Measurements from ENCODE around the gene SIGLEC15.
"Not testable (repeated sequence)": the region's sequence is repeated elsewhere in the genome, so short reads cannot be mapped to it uniquely, and the experiment has no call there.

SIGLEC15 gene

DNA sequence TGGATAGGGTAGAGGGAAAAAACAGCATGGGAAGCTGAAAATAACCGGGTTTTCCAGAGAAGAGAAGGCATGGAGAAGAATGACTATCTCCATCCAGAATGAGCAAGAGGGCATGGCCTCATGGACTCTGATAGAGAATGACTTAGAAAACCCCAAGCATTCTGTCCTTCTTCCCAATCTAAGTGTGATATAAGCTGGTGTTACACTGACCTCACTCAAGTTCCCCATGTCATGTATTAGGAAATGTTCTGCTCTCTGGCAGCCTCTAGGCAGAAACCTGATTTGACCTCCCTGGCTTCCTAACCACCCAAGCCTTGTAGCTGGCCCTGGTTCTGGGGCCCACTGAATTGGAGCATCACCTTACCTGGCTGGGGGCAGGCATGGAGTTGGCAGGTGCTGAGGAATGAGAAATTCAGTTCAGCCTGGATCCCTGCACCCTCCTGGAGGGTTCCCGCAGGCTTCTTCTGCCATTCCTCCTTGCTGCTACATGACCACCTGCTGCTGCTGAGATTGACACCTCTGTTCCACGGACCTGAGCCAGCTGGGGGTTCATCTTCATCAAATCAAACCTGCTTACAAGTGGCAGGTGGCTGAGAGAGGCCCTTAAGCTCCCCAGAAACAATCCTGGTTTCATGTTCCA, 5.2 kb upstream of the SIGLEC15 start:
- DNase-seq, result no peak

DNA sequence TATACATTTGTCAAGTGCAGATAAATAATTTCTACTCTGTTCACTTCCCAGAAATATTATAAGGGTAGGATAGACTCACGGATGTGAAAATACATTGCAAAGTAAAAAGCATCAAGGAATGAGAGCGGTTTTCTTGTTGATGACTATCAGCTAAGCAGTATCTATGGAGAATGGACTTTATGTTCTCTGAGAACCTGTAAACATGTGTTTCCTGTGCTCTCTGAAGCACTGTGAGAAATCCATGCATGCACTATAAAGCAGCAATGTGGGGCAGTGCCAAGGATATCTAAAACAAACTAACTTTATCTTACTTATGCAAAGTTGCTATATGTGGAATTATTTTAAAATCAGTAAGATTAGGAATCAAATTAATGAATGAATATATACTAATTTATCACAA, 4.4 kb upstream of the SIGLEC15 start:
- DNase-seq, result no peak

DNA sequence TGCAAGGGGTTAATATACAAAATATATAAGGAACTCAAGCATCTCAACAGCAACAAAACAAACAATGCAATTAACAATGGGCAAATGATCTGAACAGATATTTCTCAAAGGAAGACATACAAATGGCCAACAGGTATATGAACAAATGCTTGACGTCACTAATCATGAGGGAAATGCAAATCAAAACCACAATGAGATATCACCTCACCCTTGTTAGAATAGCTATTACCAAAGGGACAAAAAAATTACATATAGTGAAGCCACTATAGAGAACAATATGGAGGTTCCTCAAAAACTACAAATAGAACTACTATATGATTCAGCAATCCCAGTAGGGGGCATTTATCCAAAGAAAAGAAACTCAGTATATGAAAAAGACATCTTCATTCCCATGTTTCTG, 3.8 kb upstream of the SIGLEC15 start:
- DNase-seq, result no peak

DNA sequence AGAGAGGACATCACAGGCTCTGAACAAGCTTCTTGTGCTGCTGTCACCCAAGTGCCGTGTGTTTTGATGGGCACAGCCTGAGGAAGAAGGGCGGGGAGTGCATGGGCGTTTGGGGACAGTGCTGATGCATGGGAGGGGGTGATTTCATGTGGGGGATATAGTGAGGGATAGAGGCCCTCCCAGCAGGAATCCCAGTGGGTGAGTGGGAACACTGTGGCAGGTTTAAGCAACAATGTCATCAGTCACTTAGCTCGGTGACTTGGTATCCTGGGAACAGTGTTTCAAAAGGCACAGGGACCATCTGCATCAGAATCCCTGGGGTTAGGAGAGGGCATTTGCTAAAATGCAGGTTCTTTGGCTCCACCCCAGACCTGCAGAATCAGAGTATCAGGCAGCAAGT, 609 bp downstream of the SIGLEC15 start:
- DNase-seq, result no peak

DNA sequence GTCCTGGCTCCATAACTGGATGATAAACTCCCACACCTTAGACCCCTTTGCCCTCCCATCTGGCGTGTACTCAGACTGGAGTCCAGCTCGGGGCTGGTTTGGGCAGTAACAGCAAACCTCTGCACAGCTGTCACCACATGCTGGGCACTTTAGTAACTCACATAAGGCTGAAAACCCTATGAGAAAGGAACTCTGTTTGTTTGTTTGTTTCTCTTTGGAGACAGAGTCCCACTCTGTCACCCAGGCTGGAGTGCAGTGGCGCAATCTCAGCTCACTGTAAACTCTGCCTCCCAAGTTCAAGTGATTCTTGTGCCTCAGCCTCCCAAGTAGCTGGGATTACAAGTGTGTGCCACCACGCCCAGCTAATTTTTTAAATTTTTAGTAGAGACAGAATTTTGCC, 1.2 kb downstream of the SIGLEC15 start:
- DNase-seq, result not testable (repeated sequence)

DNA sequence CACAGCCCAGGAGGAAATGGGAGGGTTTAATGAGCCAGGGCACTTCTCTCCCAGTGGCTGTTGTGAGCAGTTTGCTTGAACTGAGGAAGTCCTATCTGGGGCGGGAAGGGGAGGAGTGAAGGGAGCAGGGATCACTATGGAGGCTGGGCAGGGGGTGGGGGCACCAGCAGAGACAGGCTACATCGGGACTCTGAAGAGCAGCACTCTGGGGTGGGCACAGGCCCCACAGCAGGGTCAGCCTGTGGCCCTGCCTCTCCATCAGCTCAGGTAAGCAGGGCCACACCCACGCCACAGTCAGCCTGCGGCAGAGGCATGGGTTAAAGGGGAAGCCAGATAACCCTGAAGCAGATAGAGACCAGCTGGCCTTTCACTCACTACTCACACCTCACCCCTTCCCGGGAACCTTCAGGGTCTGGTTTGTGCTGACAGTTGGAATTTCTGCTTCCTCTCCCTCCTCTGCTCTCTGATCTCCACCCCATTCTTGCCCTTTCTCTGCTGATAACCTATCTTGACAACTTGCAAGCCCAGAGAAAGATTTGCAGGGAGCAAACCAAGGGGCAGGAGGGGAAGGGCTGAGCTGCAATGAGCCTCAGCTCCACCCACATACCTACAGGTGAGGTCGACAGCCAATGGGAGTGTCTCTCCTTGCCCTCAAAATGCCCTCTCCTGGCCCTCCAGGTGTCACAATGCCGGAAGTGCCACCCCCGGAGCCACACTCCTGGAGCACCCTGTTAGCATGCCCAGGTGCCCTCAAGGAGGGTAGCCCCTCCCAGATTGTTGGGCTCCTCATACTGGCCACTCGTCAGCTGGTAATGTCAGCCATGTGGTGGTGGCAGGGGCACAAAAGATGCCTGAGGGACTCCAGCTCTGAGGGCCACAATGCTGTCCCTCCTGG, 3.7 kb downstream of the SIGLEC15 start:
- no peak for DNase-seq

DNA sequence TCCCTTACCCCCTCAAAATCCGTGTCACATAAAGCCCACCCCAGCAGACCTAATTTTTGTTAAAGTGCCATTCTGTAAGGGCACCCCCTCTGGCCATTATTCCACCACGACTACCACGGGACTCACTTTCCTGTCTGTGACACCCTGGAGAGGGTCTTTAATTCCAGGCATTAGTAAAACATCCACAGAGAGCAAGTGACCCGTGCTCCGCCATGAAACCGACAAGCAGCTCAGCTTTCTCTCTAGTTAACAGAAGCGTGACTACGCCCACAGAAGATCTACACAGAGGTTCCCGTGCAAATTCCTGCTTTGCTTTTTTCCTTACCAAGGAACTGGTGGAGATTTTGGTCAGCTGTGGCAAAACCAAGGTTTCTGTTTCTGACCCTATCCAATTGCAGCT, 4.4 kb downstream of the SIGLEC15 start:
- no peak for DNase-seq

DNA sequence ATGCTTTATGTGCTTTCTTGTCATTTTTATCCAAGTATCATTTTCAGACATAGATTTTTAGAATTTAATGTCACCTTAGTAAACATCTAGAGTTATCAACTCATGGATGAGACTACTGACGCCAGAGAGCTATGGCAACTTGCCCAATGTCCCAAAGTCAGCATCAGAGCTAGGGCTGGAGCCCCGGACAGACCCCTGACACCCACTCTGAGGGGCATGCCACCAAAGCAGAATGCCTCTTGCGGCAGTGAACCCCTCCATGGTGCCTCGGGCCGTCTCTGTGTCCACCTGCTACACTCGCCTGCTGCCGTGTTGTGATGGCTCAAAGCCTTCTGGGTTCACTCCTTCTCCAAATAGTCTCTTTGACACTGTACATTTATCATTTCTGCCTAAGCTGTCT, 5.4 kb downstream of the SIGLEC15 start:
- no peak for DNase-seq

DNA sequence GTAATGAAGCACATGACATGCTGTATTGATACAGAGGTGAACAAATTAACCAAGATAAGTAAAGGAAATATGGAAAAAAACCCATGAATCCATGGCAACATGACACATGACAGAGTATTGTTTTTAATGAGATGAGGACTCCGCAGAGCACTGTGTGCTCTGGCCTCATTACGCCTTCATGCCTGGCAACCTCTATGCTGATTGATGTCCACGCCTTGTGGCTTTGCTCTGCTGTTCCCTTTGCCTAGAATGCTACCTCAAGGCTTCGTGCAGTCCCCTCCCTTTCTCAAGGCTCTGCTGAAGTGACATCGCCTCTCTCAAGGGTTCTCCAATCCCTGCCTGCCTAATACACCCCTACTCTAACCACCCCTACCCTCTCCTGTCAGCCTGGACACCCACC, 8.4 kb downstream of the SIGLEC15 start:
- DNase-seq, result no peak

DNA sequence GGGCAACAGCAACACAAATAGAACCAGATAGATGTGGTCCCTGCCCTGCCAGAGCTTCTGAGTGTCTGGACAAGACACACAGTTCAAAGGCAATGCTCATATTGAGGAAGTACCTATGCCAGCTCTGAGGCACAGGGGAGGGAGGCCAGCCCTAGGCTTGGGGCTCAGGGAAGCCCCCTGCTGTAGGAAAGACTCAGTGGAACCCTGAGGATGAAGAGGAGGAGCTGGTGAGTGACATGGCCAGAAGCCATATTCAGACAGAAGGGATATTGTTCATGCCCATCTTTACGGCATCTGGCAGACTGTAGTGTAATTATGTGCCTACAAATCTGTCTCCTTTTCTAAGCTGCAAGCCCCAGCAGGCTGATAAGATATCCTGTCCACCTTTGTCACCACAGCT, 8.8 kb downstream of the SIGLEC15 start:
- DNase-seq, result no peak

DNA sequence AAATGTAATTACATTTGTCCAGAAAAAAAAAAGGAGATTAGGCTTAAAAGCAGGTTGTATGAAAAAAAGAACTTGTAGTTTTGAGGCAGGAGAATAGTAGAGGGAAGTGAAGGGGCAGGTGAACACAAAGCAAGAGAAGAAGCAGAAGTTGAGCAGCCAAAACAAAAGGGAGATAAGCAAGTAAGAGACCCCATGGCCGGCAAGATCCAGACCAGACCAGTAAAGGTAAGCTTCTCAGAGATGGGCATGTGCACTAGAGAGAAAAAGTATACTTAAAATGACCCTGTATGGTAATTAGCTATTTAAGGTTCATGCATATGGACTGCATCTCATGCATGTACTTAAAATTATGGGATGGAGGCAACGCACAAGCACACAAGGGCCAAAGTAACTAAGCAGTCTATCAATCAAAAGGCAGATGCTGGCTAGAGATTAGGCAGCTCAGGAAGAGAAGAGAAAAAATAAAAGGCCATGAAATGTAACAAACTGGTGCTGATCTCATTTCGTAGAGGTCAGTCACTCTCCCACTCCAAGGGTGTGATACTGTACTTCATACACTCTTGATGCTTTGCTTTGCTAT, 9.7 kb downstream of the SIGLEC15 start:
- DNase-seq, result no peak

DNA sequence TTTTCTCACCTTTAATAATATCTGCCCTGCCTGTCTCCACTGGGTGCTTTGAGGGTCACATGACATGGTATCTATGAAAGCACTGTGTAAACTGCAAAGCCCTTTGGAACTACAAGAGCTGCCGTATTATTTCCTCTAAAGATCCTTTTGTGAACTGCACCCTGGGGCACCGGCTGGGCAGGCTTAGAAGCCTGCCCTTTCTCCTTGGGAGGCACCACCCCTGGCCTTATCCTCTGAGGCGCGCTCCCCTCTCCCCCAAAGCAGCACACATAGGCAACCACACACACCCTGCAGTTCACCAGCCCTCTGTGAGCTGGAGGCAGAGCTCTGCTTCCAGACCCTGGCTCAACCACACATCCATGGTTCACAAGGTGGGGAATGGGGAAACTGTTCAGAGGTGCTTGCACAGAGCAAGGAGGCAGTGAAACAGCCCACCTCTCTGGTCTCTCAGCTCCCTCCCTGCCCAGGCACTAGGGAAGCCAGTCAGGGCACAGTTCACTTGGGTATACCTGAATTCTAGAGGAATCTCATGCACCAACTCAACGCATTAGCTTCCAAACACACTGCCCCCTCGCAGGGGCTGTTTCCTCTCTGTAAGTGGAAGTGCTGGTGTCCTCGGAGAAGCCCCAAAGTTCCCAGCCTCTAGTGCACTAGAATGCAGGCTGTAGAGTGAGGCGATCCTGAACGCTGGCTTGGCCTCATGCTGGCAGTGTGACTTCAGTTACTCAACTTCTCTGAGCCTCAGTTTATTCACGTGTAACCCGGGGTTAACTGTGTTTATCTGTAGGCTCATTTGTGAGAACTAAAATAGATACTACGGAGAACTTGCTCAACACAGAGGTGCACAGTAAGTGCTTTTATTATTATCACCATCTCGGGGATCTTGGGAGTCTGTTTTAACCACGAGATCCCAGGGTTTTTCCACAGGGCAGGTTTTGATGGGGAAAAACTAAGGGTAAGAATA, 11.0 kb downstream of the SIGLEC15 start:
- DNase-seq, result no peak

DNA sequence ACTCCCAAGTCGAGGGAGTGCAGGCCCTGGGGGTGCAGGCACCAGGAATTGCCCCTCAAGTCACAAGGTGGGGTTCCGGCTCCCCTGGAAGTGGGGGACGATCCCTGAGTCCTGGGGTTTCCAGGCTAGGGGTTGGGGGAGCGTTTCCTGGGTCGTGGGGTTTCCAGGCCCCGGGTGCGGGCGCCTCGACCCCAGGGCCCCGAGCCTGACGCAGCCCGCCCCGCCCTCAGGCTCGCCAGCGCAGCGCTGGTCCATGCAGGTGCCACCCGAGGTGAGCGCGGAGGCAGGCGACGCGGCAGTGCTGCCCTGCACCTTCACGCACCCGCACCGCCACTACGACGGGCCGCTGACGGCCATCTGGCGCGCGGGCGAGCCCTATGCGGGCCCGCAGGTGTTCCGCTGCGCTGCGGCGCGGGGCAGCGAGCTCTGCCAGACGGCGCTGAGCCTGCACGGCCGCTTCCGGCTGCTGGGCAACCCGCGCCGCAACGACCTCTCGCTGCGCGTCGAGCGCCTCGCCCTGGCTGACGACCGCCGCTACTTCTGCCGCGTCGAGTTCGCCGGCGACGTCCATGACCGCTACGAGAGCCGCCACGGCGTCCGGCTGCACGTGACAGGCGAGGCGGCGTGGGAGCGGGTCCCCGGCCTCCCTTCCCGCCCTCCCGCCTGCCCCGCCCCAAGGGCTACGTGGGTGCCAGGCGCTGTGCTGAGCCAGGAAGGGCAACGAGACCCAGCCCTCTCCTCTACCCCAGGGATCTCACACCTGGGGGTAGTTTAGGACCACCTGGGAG, 12.0 kb downstream of the SIGLEC15 start:
- DNase-seq, result no peak

DNA sequence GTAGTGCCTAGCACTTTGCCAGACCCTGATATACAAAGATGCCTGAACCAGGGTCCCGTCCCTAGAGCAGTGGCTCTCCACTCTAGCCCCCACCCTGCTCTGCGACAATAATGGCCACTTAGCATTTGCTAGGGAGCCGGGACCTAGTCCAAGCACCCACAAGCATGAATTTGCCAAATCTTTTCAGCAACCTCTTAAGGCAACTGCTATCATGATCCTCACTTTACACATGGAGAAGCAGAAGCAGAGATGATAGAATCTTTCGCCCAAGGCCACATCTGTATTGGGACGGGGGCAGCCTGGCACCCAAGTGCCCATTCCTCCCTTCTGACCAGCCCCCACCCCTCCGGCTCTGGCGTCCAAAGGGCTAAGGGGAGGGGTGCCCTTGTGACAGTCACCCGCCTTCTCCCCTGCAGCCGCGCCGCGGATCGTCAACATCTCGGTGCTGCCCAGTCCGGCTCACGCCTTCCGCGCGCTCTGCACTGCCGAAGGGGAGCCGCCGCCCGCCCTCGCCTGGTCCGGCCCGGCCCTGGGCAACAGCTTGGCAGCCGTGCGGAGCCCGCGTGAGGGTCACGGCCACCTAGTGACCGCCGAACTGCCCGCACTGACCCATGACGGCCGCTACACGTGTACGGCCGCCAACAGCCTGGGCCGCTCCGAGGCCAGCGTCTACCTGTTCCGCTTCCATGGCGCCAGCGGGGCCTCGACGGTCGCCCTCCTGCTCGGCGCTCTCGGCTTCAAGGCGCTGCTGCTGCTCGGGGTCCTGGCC, 13.0 kb downstream of the SIGLEC15 start:
- no peak for DNase-seq

DNA sequence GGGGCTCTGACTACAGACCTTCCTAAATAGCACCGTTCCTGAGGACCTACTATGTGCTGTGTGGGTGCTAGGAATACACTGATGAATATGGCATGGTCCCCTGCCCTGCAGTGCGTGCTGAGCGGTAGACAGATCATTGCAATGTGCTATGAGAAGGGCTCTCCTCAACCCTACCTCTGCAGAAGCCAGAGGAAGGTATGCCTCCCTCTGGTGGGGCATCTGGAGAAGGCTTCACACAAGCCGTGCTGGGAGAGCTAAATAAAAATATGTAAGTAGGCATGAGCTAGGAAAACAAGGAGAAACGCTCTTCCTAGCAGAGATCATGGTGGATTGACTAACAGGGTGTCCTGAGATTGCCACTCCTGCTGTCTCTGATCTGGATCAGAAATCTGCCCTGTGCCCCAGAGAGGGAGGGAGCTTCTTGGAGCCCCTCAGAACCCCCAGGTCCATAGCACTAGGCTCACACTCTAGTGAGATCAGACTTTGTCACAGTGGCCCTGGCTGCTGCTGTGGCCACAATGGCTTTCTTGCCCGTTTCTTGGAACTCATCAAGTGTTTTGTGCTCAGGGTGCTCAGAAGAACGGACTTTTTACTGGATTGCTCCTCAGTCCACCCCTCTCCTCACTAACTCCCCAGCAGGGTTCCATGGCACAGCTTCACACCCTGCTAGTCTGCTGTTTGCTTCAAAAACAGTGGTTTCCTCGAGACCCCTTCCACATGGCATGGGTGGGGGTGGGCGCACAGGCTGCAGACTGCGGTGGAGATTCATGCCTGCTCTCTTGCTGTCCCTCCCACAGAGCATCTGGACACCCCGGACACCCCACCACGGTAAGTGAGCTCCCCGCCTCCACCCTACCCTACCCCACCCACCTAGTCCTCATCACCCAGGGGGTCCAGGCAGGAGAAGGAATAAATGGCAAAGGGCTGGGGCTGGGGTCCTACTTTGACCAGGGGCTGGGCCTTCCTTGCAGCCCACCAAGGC, 14.2 kb downstream of the SIGLEC15 start:
- DNase-seq, result peak in 1 of 2 experiments; percentile 21

DNA sequence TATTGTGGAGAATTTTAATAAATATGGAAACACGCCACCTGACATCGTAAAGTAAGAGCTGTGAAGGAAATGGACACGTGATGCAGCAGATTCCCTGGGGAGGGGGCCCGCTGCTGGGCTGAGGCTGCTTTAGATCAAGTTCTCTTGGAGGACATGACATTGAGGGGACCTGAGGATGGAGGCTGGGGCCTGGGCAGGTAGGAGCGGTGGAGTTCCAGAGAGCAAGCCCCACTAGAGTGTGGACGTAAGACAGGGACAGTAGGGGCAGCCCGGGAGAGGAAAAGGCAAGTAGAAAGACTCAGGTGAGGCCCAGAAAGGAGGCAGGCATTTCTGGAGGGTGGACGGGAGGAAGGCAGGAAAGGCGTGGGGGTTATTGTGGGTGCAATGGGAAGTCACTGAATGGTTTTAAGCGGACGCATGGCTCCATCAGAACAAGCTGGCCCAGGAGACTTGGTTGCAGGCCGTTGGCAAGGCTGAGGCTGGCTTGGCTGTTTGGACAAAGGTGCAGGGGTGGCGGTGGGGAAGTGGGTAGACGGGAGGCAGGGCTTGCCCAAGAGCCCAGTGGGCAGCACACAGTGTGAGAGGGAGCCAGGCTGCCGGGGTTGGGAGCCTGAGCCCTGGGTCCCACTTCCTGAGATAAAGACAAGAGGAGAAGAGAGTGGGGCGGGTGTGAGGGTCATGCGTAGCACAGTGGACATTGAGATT, 15.7 kb downstream of the SIGLEC15 start:
- DNase-seq, result no peak

DNA sequence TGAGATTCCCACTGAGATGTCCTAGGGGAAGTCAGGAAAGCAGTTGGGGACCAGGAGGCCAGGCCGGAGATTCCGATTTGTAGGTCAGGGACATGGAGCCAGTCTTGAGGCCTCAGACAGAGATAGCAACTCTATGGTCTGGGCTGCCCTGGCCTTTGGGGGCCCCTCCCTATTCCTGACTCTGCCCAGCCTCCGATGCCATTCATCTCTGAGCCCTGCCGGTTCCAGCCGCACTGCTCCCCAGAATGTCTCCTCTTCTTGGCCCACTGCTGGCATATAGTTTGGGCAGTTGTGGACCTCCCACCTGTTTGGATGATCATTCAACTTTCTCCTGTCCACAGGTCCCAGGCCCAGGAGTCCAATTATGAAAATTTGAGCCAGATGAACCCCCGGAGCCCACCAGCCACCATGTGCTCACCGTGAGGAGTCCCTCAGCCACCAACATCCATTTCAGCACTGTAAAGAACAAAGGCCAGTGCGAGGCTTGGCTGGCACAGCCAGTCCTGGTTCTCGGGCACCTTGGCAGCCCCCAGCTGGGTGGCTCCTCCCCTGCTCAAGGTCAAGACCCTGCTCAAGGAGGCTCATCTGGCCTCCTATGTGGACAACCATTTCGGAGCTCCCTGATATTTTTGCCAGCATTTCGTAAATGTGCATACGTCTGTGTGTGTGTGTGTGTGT, 16.4 kb downstream of the SIGLEC15 start:
- no peak for DNase-seq

DNA sequence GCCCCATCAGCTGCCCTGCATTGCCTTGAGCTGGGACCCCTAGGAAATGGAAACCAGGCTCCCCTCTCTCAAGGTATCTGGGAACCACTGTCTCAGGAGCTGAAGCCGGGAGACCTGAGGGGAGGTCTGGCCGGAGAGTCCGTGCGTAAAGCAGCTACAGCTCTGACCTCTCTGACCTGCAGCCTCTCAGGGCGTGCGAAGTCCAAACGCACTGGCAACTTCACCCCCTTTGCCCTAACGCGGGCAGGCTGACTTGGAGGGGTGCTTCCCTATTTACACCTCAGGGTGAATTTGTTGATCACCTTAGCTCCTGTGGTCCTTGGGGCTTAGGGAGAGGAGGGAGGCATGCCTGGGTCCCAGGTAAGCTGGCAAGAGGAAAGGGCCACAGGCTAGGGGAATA, 17.5 kb downstream of the SIGLEC15 start:
- no peak for DNase-seq

DNA sequence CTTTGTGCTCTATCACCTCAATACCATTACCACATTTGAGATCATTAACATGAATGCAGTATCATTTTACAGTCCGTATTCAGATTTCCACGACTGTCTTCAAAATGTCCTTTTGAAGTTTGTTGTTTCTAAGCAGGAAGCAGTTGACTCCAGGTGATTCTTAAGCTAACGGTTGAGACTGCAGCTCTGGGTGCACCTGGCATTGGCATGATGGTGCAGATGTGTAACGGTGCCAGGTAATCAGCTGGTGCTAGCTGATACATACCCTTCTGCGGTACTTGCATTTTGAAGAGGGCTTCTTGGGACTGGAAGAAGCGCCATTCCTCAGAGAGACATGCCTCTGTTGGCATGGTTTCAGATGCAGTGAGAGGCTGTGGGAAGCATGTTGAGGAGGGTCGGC, 19.5 kb downstream of the SIGLEC15 start:
- peak in 1 of 2 experiments; percentile 6 for DNase-seq

Measured in NCI-H446 (cell line).